T-helper 2 cell treated with Interferon-gamma antibody and Interleukin-4, amounts not matched to agents 5 μg/mL and 100 μg/mL, for 36 hours (primary cell): ENCODE results near the gene SCN2B.
A peak's percentile ranks its signal among the peaks of the same experiment; 100 is the strongest.
"Not testable (repeated sequence)": the region's sequence is repeated elsewhere in the genome, so short reads cannot be mapped to it uniquely, and the experiment has no call there.

Experiments
- DNase-seq: peaks from one replicate; pipeline ENCODE4 v3.0.0; 2021; ENCODE audit warnings: low spot score
- H3K27ac Mint-ChIP-seq: one replicate; pipeline ENCODE4 v1.8.0; 2021; ENCODE audit warnings: mild to moderate bottlenecking, mixed read lengths
- H3K27me3 Mint-ChIP-seq: one replicate; pipeline ENCODE4 v1.8.0; 2021; ENCODE audit warnings: low read depth, mixed read lengths
- H3K36me3 Mint-ChIP-seq: one replicate; pipeline ENCODE4 v1.8.0; 2021; ENCODE audit warnings: low read depth, mixed read lengths
- H3K4me1 Mint-ChIP-seq: one replicate; pipeline ENCODE4 v1.8.0; 2021; ENCODE audit warnings: low read depth, mixed read lengths
- H3K4me3 Mint-ChIP-seq: one replicate; pipeline ENCODE4 v1.8.0; 2022; ENCODE audit warnings: mild to moderate bottlenecking, moderate library complexity, mixed read lengths
- H3K9me3 Mint-ChIP-seq: one replicate; pipeline ENCODE4 v1.8.0; 2021; ENCODE audit warnings: mixed read lengths

The SCN2B gene

GRCh38 chr11:118200497-118200896 is 24.1 kb upstream of the SCN2B start:
- H3K27ac Mint-ChIP-seq = no peak overlapping the region
- peaks cover 16% of the 10 kb centered on the region for H3K4me1 Mint-ChIP-seq
- H3K9me3 Mint-ChIP-seq = no peaks in the 10 kb centered on the region
- no peak overlapping the region for H3K4me3 Mint-ChIP-seq
- peaks cover 24% of the 10 kb centered on the region for H3K36me3 Mint-ChIP-seq
- no peak for DNase-seq
- no peaks in the 10 kb centered on the region for H3K27me3 Mint-ChIP-seq

- Mint-ChIP-seq H3K9me3 (no peaks in the 10 kb centered on the region), H3K4me1 (peaks cover 12% of the 10 kb centered on the region), H3K27me3 (no peaks in the 10 kb centered on the region), H3K36me3 (peaks cover 36% of the 10 kb centered on the region), H3K27ac (peak overlapping the region; percentile 28), H3K4me3 (peak overlapping the region; percentile 7)
- DNase-seq = no peak
These were observed 22.7 kb upstream of the SCN2B start for GRCh38 chr11:118199135-118199534.

GRCh38 chr11:118198370-118198769 is 21.9 kb upstream of the SCN2B start:
- Mint-ChIP-seq H3K27me3 (no peaks in the 10 kb centered on the region), H3K4me1 (peaks cover 12% of the 10 kb centered on the region), H3K36me3 (peaks cover 43% of the 10 kb centered on the region), H3K9me3 (no peaks in the 10 kb centered on the region), H3K4me3 (no peak overlapping the region), H3K27ac (peak overlapping the region; percentile 24)
- peak; percentile 71 for DNase-seq

GRCh38 chr11:118194835-118195627 is 18.6 kb upstream of the SCN2B start:
- Mint-ChIP-seq H3K27ac (no peak overlapping the region), H3K9me3 (peaks cover 8% of the 10 kb centered on the region), H3K4me1 (peaks cover 12% of the 10 kb centered on the region), H3K27me3 (peaks cover under 1% of the 10 kb centered on the region), H3K4me3 (no peak overlapping the region), H3K36me3 (peaks cover 58% of the 10 kb centered on the region)
- DNase-seq = no peak

- Mint-ChIP-seq H3K4me1 (peaks cover 8% of the 10 kb centered on the region), H3K27ac (no peak overlapping the region), H3K4me3 (no peak overlapping the region), H3K36me3 (peaks cover 57% of the 10 kb centered on the region), H3K9me3 (peaks cover 8% of the 10 kb centered on the region), H3K27me3 (peaks cover 4% of the 10 kb centered on the region)
- DNase-seq = no peak
These were observed 17.6 kb upstream of the SCN2B start for GRCh38 chr11:118193910-118194566.

- not testable (repeated sequence) for H3K4me1 Mint-ChIP-seq, H3K9me3 Mint-ChIP-seq, H3K27me3 Mint-ChIP-seq, H3K27ac Mint-ChIP-seq, DNase-seq, H3K4me3 Mint-ChIP-seq
- H3K36me3 Mint-ChIP-seq = peaks cover 53% of the 10 kb centered on the region
These were observed 16.4 kb upstream of the SCN2B start for GRCh38 chr11:118192817-118193216.

GRCh38 chr11:118190942-118191506 is 14.6 kb upstream of the SCN2B start:
- not testable (repeated sequence) for H3K4me1 Mint-ChIP-seq, H3K4me3 Mint-ChIP-seq, H3K27ac Mint-ChIP-seq, H3K9me3 Mint-ChIP-seq, DNase-seq, H3K27me3 Mint-ChIP-seq
- H3K36me3 Mint-ChIP-seq = peaks cover 44% of the 10 kb centered on the region

GRCh38 chr11:118186346-118187107 is 10.1 kb upstream of the SCN2B start:
- Mint-ChIP-seq H3K4me1 (peaks cover 3% of the 10 kb centered on the region), H3K27ac (no peak overlapping the region), H3K9me3 (peaks cover 5% of the 10 kb centered on the region), H3K36me3 (peaks cover 8% of the 10 kb centered on the region), H3K27me3 (peaks cover 9% of the 10 kb centered on the region), H3K4me3 (no peak overlapping the region)
- DNase-seq = no peak

- Mint-ChIP-seq H3K27ac (no peak overlapping the region), H3K9me3 (no peaks in the 10 kb centered on the region), H3K4me3 (no peak overlapping the region), H3K4me1 (peaks cover 3% of the 10 kb centered on the region), H3K36me3 (no peaks in the 10 kb centered on the region), H3K27me3 (peaks cover 8% of the 10 kb centered on the region)
- no peak for DNase-seq
These were observed 8.5 kb upstream of the SCN2B start for GRCh38 chr11:118184784-118185579.

GRCh38 chr11:118183691-118184090 is 7.3 kb upstream of the SCN2B start:
- H3K36me3 Mint-ChIP-seq, H3K4me3 Mint-ChIP-seq, H3K4me1 Mint-ChIP-seq, DNase-seq, H3K9me3 Mint-ChIP-seq, H3K27me3 Mint-ChIP-seq, H3K27ac Mint-ChIP-seq: not testable (repeated sequence)

- Mint-ChIP-seq H3K36me3 (no peaks in the 10 kb centered on the region), H3K4me1 (peaks cover 2% of the 10 kb centered on the region), H3K4me3 (no peak overlapping the region), H3K9me3 (no peaks in the 10 kb centered on the region), H3K27ac (no peak overlapping the region), H3K27me3 (peaks cover 17% of the 10 kb centered on the region)
- DNase-seq = no peak
These were observed 3.9 kb upstream of the SCN2B start for GRCh38 chr11:118180300-118180703.

GRCh38 chr11:118176778-118177134 is 317 bp upstream of the SCN2B start:
- no peak for DNase-seq
- no peaks in the 10 kb centered on the region for H3K36me3 Mint-ChIP-seq
- H3K4me1 Mint-ChIP-seq = peaks cover 2% of the 10 kb centered on the region
- no peak overlapping the region for H3K27ac Mint-ChIP-seq
- no peak overlapping the region for H3K4me3 Mint-ChIP-seq
- peaks cover 17% of the 10 kb centered on the region for H3K27me3 Mint-ChIP-seq
- H3K9me3 Mint-ChIP-seq = no peaks in the 10 kb centered on the region
